22Rv1 (cell line): ENCODE data around the gene TBC1D32.

Source experiments
- H3K27ac ChIP-seq: fragments of 450-650 bp; 2 replicates; pipeline ENCODE4 v1.5.1; 2017
- CTCF ChIP-seq: fragments of 450-650 bp; IDR thresholded peaks from 2 replicates; pipeline ENCODE4 v1.5.1; 2017; ENCODE audit warnings: mild to moderate bottlenecking
- ZFX ChIP-seq: fragments of 450-650 bp; IDR thresholded peaks from 2 replicates; pipeline ENCODE4 v1.6.1; 2017; ENCODE audit warnings: antibody characterized with exemption, borderline replicate concordance

TBC1D32 gene

GRCh38 chr6:121356575-121356974 is 22.3 kb upstream of the TBC1D32 start:
- TF ChIP-seq ZFX, result no peak
- peak; percentile 19; the same call in 1 of the 2 replicates for TF ChIP-seq CTCF
- no peak overlapping the region for H3K27ac ChIP-seq

DNA sequence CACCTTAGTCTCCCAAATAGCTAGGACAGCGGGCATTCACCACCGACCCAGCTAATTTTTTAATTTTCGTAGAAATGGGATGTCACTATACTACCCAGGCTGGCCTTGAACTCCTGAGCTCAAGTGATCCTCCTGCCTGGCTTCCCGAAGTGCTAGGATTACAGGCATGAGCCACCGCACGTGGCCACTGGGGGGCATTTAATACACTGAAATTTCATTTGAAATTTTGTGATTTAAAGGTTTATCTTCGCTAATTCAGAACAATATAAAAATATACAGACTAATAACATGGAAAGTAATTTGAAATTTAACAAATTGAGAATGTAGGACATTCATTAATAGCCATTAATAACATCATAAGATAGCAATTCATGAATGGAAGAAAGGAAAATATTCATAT is 20.5 kb upstream of the TBC1D32 start:
- H3K27ac ChIP-seq, result no peak overlapping the region

GRCh38 chr6:121352941-121353340 is 18.7 kb upstream of the TBC1D32 start:
- TF ChIP-seq CTCF (no peak), ZFX (no peak)
- peak overlapping the region; percentile 16; the same call in 1 of the 2 replicates for H3K27ac ChIP-seq

More for the DNA sequence above, 20.5 kb upstream of the TBC1D32 start:
- TF ChIP-seq CTCF (peak; percentile 46; the same call in 1 of the 2 replicates), ZFX (no peak)

GRCh38 chr6:121351916-121352315 is 17.6 kb upstream of the TBC1D32 start:
- no peak overlapping the region for H3K27ac ChIP-seq

GRCh38 chr6:121349596-121349995 is 15.3 kb upstream of the TBC1D32 start:
- H3K27ac ChIP-seq, result no peak overlapping the region
- TF ChIP-seq ZFX, result no peak
- no peak for TF ChIP-seq CTCF

More at GRCh38 chr6:121351916-121352315, 17.6 kb upstream of the TBC1D32 start:
- TF ChIP-seq ZFX (no peak), CTCF (no peak)

- H3K27ac ChIP-seq, result no peak overlapping the region
- TF ChIP-seq ZFX (no peak), CTCF (no peak)
Observed at GRCh38 chr6:121347484-121347883, 13.2 kb upstream of the TBC1D32 start.

GRCh38 chr6:121344539-121344938 is 10.3 kb upstream of the TBC1D32 start:
- TF ChIP-seq ZFX (no peak), CTCF (no peak)

More at GRCh38 chr6:121344539-121344938, 10.3 kb upstream of the TBC1D32 start:
- no peak overlapping the region for H3K27ac ChIP-seq
